Spleen (tissue), 11 donors: ENCODE results near the gene PLEKHG1. TPM values are rescaled to one million over a fixed set of nuclear protein-coding genes. Genes with fewer than 3 reads are reported as not detected.

ENCODE experiments used
- DNase-seq: peaks from one replicate; pipeline ENCODE4 v3.0.0-alpha.2; 2020
- H3K27ac ChIP-seq, 8 donors: fragments of 200-600 bp; sonication (generic) in 7 of 8; 1 replicate in 4 of 8; 2 replicates in 4 of 8; pipeline versions ENCODE4 v1.5.0 to v1.8.0; 2016 to 2021; ENCODE audit warnings: inconsistent platforms in 4 of 8, mild to moderate bottlenecking in 4 of 8, moderate library complexity in 1 of 8
- H3K27me3 ChIP-seq, 7 donors: fragments of 200-600 bp; sonication (generic) in 6 of 7; replicated peaks in 1 of 7; 1 replicate in 4 of 7; 2 replicates in 3 of 7; pipeline versions ENCODE4 v1.5.0 to v1.8.0; 2016 to 2021; ENCODE audit warnings: inconsistent platforms in 3 of 7, mild to moderate bottlenecking in 1 of 7
- H3K36me3 ChIP-seq, 6 donors: fragments of 200-600 bp; sonication (generic) in 5 of 6; 1 replicate in 4 of 6; 2 replicates in 2 of 6; pipeline versions ENCODE4 v1.5.0 to v1.8.0; 2016 to 2021; ENCODE audit warnings: inconsistent platforms in 2 of 6
- H3K4me1 ChIP-seq, 6 donors: fragments of 200-600 bp; sonication (generic) in 5 of 6; 1 replicate in 3 of 6; 2 replicates in 3 of 6; pipeline versions ENCODE4 v1.5.0 to v1.8.0; 2016 to 2021; ENCODE audit warnings: inconsistent platforms in 3 of 6
- H3K4me3 ChIP-seq, 8 donors: fragments of 200-600 bp; sonication (generic) in 7 of 8; 1 replicate in 4 of 8; 2 replicates in 4 of 8; pipeline versions ENCODE4 v1.5.0 to v1.8.0; 2016 to 2021; ENCODE audit warnings: inconsistent platforms in 4 of 8, mild to moderate bottlenecking in 4 of 8, moderate library complexity in 2 of 8
- H3K9me3 ChIP-seq, 8 donors: fragments of 200-600 bp; sonication (generic) in 7 of 8; 1 replicate in 4 of 8; 2 replicates in 4 of 8; pipeline versions ENCODE4 v1.5.0 to v1.8.0; 2016 to 2021; ENCODE audit warnings: inconsistent platforms in 4 of 8
- CTCF ChIP-seq, 11 experiments: fragments of 200-600 bp in 7 of 11; fragments of 450-650 bp in 4 of 11; sonication (generic) in 4 of 11; IDR thresholded peaks in 8 of 11; conservative IDR thresholded peaks in 3 of 11; 1 replicate in 7 of 11; 2 replicates in 4 of 11; pipeline versions ENCODE4 v1.4.0 to v1.8.0; 2016 to 2021; ENCODE audit warnings: antibody characterized with exemption in 11 of 11, inconsistent platforms in 4 of 11, mild to moderate bottlenecking in 1 of 11
- POLR2AphosphoS5 ChIP-seq, 3 donors: sonication (generic); formaldehyde crosslinking; IDR thresholded peaks; one replicate each; pipeline ENCODE4 v1.5.1; 2017; ENCODE audit warnings: antibody characterized with exemption in 3 of 3
- WGBS, 5 donors: extraction: QIAGEN DNeasy Blood & Tissue Kit in 3 of 5; methylation state at CpG; one replicate each; pipeline versions ENCODE4 v1.1.5 to v1.1.7; 2013 to 2018; 5-methylcytosine and 5-hydroxymethylcytosine counted together
- intact Hi-C: fragments of 100-400 bp; cut with DNase I; formaldehyde crosslinking; loops from one replicate; pipeline ENCODE4 v1.15.0; 2023; ENCODE audit warnings: low total_unique reads
- polyA plus RNA-seq, 3 donors: library from polyadenylated mRNA; stranded (reverse); fragments of 200-250 nt; gene quantifications; one replicate each; pipeline ENCODE4 v1.2.1, GENCODE V29; 2013
- total RNA-seq, 7 donors: library from RNA; depleted of rRNA in 3 of 7; stranded (reverse); fragments of >200 nt in 3 of 7; fragmentation: NEBNext Ultra II Directional in 4 of 7; extraction: Animal tissue kit (Norgen Biotek cat#: 25700) in 4 of 7; gene quantifications; one replicate each; pipeline versions ENCODE4 v1.1.0 to v1.2.1, GENCODE V29; 2016 to 2021
- donor health status: healthy with polysubstance abuse.
- donor health status: DM: no; HTN: no; CAD: no; lungs with moderate emphysema.
- donor health status: DM: no; HTN: no; CAD: no.
- donor health status: Bipolar disorder and iron deficiency.
- donor health status: healthy.
- donor health status: DM: no; HTN: no; CAD: no.
- donor health status: DM: yes; HTN: yes; CAD: no.

PLEKHG1 gene
- total and polyA plus RNA-seq, 10 donors = 14.2 to 361 (median 161) TPM

DNA sequence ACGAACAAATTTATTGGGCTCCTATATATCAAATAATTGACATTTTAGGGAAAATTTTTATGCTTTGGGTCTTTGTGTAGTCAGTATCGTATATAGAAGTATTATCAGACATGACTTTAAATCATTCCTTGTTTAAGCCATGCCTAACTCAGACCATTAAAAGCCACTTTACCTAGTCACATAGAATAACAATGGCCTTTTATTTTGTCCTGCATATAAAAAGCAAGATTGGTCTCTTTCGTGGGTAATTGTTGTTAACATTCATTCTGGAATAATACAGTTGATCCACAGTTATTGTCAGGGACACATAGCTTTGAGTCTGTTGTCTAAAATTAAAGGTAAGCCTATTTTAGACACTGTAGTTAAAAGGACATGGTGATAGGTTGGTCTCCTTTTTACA, 47.4 kb downstream of the PLEKHG1 start:
- DNase-seq = no peak
- Histone ChIP-seq H3K27ac (peak overlapping the region in 3 of 8 donors; percentile 14 to 46 (median 26)), H3K36me3 (peaks cover 0 to 16% (median 10%) of the 10 kb centered on the region in 6 donors), H3K27me3 (no peaks in the 10 kb centered on the region), H3K9me3 (no peaks in the 10 kb centered on the region), H3K4me3 (no peak overlapping the region), H3K4me1 (peaks cover 18 to 51% (median 31%) of the 10 kb centered on the region in 6 donors)
- TF ChIP-seq POLR2AphosphoS5 (IDR thresholded peaks at IDR 0.05) (no peak), CTCF (IDR thresholded peaks at IDR 0.05 in 8 of 11, conservative IDR thresholded peaks at IDR 0.05 in 3 of 11) (no peak)
- intact Hi-C loops = no loop called here
- WGBS, 5 donors = 82 to 88% (median 83%) methylated on average over 3 of the region's 3 CpGs

Other genes starting within 250 kb of the PLEKHG1 start
- gene IYD, start 230.9 kb upstream of the PLEKHG1 start, total RNA-seq = not detected
- gene IYD, start 230.9 kb upstream of the PLEKHG1 start, polyA plus RNA-seq = not detected